ENCODE measurements around the gene MSS51. TPM values are rescaled to one million over a fixed set of nuclear protein-coding genes. Genes with fewer than 3 reads are reported as not detected.

The MSS51 gene
- total RNA-seq, 4 donors from 2014 or later: 0.88 to 2.5 (median 2.1) TPM

- Histone ChIP-seq H3K4me1 (peaks cover under 1 to 50% (median 11%) of the 10 kb centered on the region in 3 donors), H3K9me3 (no peaks in the 10 kb centered on the region), H3K36me3 (peaks cover 0 to 18% (median 0%) of the 10 kb centered on the region in 3 donors), H3K27ac (no peak overlapping the region), H3K4me3 (no peak overlapping the region), H3K27me3 (no peaks in the 10 kb centered on the region)
- no peak for DNase-seq
- WGBS, 2 donors: 59 to 66% methylated on average over 4 of the region's 4 CpGs
- intact Hi-C loops (cut with DNase I): no loop called here
- TF ChIP-seq, protein P1, sequence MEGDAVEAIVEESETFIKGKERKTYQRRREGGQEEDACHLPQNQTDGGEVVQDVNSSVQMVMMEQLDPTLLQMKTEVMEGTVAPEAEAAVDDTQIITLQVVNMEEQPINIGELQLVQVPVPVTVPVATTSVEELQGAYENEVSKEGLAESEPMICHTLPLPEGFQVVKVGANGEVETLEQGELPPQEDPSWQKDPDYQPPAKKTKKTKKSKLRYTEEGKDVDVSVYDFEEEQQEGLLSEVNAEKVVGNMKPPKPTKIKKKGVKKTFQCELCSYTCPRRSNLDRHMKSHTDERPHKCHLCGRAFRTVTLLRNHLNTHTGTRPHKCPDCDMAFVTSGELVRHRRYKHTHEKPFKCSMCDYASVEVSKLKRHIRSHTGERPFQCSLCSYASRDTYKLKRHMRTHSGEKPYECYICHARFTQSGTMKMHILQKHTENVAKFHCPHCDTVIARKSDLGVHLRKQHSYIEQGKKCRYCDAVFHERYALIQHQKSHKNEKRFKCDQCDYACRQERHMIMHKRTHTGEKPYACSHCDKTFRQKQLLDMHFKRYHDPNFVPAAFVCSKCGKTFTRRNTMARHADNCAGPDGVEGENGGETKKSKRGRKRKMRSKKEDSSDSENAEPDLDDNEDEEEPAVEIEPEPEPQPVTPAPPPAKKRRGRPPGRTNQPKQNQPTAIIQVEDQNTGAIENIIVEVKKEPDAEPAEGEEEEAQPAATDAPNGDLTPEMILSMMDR (IDR thresholded peaks at IDR 0.05): no peak
- no peak for TF ChIP-seq POLR2A (IDR thresholded peaks at IDR 0.05)
Measured at GRCh38 chr10:73408978-73409521, 24.3 kb downstream of the MSS51 start.

DNA sequence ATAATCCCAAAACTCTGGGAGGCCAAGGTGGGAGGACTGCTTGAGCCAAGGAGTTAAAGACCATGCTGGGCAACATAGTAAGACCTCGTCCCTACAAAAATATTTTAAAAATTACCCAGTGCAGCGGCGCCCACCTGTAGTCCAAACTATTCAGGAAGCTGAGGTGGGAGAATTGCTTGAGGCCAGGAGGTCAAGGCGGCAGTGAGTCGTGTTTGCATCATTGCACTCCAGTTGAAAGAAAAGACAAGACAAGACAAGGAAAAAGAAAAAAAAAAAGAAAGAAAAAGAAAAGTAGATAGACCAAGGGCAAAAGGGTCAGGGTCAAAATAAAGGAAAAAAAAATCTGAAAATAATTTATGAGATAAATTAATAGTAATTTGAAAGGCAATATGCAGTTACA, 25.3 kb downstream of the MSS51 start:
- Histone ChIP-seq H3K4me3 (no peak overlapping the region), H3K4me1 (peaks cover 0 to 47% (median 11%) of the 10 kb centered on the region in 3 donors), H3K27me3 (no peaks in the 10 kb centered on the region), H3K36me3 (peaks cover 0 to 18% (median 0%) of the 10 kb centered on the region in 3 donors), H3K9me3 (no peaks in the 10 kb centered on the region), H3K27ac (no peak overlapping the region)
- TF ChIP-seq POLR2A (IDR thresholded peaks at IDR 0.05): no peak
- TF ChIP-seq, protein P1 (IDR thresholded peaks at IDR 0.05): no peak
- intact Hi-C loops (cut with DNase I): no loop called here
- 74 to 83% methylated on average over 5 of the region's 5 CpGs for WGBS, 2 donors
- no peak for DNase-seq

GRCh38 chr10:73407495-73407894, 25.9 kb downstream of the MSS51 start:
- WGBS, 2 donors: 78 to 85% methylated on average over 1 of the region's 1 CpG

GRCh38 chr10:73406846-73407245, 26.5 kb downstream of the MSS51 start:
- Histone ChIP-seq H3K4me3 (no peak overlapping the region), H3K4me1 (peaks cover 0 to 35% (median 4%) of the 10 kb centered on the region in 3 donors), H3K9me3 (no peaks in the 10 kb centered on the region), H3K27ac (no peak overlapping the region), H3K36me3 (peaks cover 0 to 18% (median 0%) of the 10 kb centered on the region in 3 donors), H3K27me3 (no peaks in the 10 kb centered on the region)
- WGBS, 2 donors: 78 to 91% methylated on average over 5 of the region's 5 CpGs
- TF ChIP-seq, protein P1 (IDR thresholded peaks at IDR 0.05): no peak
- no peak for TF ChIP-seq POLR2A (IDR thresholded peaks at IDR 0.05)
- intact Hi-C loops (cut with DNase I): no loop called here
- no peak for DNase-seq

More at GRCh38 chr10:73407495-73407894, 25.9 kb downstream of the MSS51 start:
- TF ChIP-seq, protein P1 (IDR thresholded peaks at IDR 0.05): no peak
- TF ChIP-seq POLR2A (IDR thresholded peaks at IDR 0.05): no peak
- H3K36me3 ChIP-seq: peaks cover 0 to 18% (median 0%) of the 10 kb centered on the region in 3 donors
- no peaks in the 10 kb centered on the region for H3K27me3 ChIP-seq
- no peak for DNase-seq
- H3K9me3 ChIP-seq: no peaks in the 10 kb centered on the region
- H3K4me3 ChIP-seq: no peak overlapping the region
- H3K27ac ChIP-seq: no peak overlapping the region
- intact Hi-C loops (cut with DNase I): no loop called here
- H3K4me1 ChIP-seq: peaks cover 0 to 41% (median 11%) of the 10 kb centered on the region in 3 donors

DNA sequence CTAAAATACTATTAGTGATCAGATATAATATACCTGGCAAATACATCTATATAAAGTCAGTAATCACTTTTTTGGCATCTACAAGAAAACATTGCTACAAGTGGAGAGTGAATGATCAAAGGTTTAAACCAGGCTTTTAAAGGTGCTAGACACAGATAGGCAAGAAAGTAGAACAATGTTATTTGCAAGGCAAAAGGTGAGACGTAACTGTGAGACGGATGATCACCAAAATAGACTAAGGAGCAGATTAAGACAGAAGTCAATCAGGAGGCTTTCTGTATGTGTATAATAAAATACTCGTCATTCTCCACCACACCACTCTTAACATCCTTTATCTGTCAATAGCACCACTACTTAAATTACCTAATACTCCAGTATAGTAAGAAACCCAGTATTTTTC, 27.8 kb downstream of the MSS51 start:
- Histone ChIP-seq H3K4me1 (peaks cover 0 to 26% (median 3%) of the 10 kb centered on the region in 3 donors), H3K36me3 (peaks cover 0 to 25% (median 0%) of the 10 kb centered on the region in 3 donors), H3K9me3 (no peaks in the 10 kb centered on the region), H3K27me3 (no peaks in the 10 kb centered on the region), H3K27ac (no peak overlapping the region), H3K4me3 (no peak overlapping the region)
- intact Hi-C loops (cut with DNase I): no loop called here
- 81 to 93% methylated on average over 3 of the region's 3 CpGs for WGBS, 2 donors
- TF ChIP-seq POLR2A (IDR thresholded peaks at IDR 0.05): no peak
- TF ChIP-seq, protein P1 (IDR thresholded peaks at IDR 0.05): no peak
- DNase-seq: no peak

All from esophagus squamous epithelium (tissue), 5 donors.